Stimulated activated CD8-positive, alpha-beta memory T cell treated with anti-CD3 and anti-CD28 coated beads, Interleukin-12 subunit alpha, Interleukin-12 subunit beta, amount 100 ng/mL, for 1 hour (primary cell): ENCODE measurements around the gene NCR2.
A peak's percentile ranks its signal among the peaks of the same experiment; 100 is the strongest.
"Not testable (repeated sequence)": the region's sequence is repeated elsewhere in the genome, so short reads cannot be mapped to it uniquely, and the experiment has no call there.

ENCODE experiments used
- DNase-seq: peaks from one replicate; pipeline ENCODE4 v3.0.0-alpha.2; 2020; ENCODE audit warnings: low read depth

NCR2 gene, protein sequence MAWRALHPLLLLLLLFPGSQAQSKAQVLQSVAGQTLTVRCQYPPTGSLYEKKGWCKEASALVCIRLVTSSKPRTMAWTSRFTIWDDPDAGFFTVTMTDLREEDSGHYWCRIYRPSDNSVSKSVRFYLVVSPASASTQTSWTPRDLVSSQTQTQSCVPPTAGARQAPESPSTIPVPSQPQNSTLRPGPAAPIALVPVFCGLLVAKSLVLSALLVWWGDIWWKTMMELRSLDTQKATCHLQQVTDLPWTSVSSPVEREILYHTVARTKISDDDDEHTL

DNA sequence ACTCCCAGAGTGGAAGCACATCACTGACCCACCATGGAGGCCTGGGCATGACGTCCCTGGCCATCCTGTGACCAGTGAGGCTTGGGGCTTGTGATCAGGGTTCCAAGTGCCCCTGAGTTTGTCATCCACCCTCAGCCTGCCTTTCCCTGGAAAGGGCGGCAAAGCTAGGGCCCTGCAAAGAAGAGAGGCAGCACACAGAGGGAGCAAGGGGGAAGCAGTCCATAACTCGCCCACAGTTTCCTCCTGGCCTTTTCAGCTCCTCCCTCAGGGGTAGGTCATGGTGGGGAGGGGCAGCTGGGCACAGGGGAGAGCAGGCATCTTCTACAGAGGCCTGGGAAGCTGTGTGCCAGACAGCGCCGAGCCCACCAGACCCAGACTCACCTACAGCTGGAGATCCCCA is at the start of gene NCR2:
NCR2 (plus strand) TSS at position 313 of the 400 bp plus-strand sequence. CDS start 269 bp downstream, outside the sequence.
- no peak for DNase-seq

DNA sequence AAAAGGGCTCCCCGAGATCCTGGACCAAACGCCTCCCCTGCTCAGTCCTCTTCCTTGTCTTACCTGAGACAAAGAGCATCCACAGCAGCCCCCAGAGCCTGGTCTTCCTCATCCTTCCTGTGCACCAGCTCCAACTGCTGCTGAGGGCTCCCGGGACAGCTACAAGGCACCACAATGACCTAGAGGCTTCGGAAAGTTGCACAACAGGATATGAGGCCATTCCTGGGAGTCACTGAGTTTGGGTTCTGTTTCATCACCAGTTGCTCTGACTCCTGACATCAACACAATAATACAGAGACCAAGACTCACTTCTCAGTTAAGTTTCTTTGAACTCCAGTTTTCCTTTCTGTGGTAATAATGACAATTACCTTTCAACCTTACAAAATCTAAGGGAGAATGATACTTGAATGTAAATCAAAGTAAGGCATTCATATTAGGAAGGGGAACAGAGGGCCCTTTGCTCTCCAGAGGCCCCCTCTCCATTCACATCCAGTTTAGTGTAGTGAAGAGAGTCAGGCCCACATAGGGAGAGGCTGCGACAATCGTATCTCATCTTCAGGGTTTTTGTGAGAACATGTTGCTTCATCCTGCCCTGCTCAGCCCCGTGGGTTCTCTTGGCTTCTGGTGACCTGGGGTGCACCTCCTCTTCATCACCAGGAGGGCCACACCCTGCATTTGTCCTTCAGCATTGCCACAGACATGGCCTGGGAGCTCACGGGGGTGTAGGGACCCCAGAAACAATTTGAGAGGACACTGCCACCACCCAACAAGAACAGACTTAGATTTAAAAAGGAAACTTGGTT is 48.7 kb upstream of the NCR2 start, which contains the start of gene TREM1:
TREM1 (minus strand) TSS at position 139 of the 803 bp plus-strand sequence; CDS start at position 112, 27 bp downstream.
- DNase-seq: no peak

DNA sequence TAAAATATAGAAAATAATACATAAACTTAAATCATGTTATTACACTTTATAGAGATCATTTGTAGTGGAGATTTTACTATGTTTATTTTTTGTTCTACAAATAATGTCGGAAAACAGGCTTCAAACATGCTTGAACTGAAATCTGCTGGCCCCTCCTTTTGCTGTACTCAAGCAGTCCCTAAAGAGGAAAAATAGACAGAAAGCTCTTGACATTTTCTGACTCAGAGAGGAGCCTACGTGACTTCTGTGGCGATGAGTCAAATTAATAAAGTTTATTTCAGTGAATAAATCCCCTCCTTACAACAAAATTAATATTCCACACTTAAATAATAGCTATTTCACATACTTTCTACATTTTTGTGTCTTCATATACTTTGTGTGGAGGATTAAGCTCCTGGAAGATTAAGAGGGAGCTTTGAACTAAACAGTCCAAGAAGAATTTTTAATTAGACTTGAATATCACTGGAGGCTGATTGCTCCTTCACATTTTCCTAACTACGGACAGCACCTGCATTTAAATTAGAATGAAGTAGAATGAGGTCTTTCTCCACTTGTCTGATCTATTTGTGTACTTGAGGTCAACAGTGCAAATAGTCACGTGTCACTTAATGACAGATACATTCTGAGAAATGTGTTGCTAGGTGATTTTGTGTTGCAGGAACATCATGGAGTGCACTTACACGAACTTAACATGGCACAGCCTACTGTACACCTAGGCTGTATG is 47.2 kb upstream of the NCR2 start:
- DNase-seq: no peak

DNA sequence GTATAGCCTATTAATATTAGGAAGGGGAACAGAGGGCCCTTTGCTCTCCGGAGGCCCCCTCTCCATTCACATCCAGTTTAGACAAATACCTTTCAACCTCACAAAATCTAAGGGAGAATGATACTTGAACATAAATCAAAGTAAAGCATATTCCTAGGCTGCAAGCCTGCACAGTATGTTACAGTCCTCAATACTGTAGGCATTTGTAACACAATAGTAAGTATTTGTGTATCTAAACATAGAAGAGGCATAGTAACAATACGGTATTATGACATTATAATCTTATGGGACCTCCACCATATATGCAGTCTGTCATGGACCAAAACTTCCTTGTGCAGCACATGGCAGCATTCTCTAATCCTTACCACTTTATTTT is 46.7 kb upstream of the NCR2 start:
- DNase-seq: no peak

DNA sequence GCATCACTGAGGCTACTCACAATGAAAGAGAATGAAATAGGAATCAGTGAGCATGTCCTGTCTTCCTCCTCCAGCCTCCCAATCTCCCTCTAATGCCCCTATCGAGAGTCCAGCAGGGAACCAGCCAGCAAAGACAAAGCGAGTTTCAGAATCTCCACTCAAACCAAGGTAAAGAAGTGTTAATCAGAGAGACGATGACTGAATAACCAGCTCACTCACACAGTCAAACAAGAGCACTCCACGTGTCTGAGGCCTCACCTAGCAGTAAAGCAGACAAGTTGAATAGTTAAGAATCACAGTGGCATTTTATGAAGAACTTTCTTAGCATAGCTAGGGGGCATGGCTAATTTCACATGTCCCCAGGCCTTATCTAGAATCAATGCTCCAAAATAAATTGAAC is 45.6 kb upstream of the NCR2 start:
- no peak for DNase-seq

GRCh38 chr6:41291717-41292116 is 43.7 kb upstream of the NCR2 start:
- no peak for DNase-seq

DNA sequence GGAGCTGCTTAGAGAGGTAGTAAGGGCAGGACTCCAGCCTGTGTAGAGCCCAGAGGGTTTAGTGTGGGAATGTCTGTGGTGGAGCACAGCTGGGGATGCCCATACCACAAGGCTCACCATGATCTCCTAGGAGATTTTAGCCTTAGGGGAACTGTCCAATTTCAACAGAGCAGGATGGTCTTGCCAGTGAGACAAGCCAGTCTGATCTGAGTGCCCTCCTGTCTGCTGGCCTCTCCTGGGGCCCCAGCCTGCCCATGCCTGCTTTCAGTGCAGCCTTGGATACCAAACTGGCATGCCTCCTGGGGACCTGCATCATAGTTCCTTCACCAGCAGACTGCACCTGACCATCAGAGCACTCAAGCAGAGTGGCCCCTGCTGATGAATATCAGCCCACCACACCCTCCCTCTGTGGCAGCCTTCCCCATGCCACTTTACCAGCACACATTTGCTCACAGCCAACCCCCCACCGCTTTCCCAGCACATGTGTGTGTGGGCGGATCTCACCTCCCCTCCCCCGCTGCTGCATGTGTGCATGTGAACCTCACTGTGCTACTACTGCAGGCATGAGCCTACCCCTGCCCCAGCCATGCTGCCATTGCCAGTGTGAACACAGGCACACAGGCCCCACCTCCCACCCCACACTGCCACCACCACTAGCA is 41.1 kb upstream of the NCR2 start:
- DNase-seq: no peak

DNA sequence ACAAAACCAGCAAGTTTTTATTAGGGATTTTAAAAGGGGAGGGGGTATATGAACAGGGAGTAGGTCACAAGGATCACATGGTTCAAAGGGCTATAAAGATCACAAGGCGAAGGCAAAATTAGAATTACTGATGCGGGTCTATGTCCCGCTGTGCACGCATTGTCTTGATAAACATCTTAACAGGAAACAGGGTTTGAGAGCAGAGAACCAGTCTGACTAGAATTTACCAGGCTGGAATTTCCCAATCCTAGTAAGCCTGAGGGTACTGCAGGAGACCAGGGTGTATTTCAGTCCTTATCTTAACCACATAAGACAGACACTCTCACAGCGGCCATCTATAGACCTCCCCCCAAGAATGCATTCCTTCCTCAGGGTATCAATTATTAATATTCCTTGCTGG is 38.2 kb upstream of the NCR2 start:
- not testable (repeated sequence) for DNase-seq

DNA sequence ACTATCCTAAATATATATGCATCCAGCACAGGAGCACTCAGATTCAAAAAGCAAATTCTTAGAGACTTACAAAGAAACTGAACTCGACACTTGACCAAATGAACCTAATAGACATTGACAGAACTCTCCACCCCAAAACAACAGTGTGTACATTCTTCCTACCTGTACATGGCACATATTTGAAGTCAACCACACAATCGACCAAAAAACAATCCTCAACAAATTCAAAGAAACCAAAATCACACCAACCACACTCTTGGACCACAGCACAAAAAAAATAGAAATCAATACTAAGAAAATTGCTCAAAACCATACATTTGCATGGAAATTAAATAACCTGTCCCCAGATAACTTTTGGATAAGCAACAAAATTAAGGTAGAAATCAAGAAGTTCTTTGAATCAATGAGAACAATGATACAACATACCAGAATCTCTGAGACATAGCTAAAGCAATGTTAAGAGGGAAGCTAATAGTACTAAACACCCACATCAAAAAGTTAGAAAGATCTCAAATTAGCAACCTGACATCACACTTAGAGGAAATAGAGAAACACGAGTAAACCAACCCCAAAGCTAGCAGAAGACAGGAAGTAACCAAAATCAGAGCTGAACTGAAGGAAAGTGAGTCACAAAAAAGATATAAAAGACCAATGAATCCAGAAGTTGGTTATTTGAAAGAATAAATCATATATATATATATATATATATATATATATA is 36.5 kb upstream of the NCR2 start:
- no peak for DNase-seq

- DNase-seq: no peak
Observed at GRCh38 chr6:41302638-41303037, 32.8 kb upstream of the NCR2 start.

DNA sequence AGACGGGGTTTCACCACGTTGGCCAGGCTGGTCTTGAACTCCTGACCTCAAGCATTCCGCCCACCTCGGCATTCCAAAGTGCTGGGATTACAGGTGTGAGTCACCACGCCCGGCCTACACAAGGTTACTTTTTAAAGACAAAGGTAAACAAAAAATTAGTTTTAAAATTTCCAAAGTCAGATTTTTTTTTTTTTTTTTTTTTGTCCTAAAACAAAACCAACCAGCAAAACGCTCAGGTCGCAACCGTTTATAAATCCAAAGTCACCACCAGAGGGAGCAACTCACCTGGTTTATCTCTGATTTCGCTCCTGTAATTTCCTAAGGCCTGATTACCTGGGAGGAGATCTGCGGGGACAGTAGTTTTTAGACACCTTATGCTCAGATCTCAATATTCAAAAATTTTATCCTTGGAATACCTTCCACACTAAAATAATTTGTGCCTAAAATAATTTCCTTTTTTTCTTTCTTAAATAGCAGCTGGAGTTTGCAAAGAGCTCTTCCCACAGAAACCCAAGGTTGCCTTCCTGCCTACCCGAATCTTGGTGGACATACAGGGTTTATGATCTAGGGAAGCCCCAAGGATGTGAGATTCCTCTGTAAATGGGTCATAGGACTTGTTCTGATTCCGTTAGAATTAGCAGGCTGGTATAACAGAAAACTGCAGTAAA is 29.1 kb upstream of the NCR2 start:
- peak; percentile 10 for DNase-seq

DNA sequence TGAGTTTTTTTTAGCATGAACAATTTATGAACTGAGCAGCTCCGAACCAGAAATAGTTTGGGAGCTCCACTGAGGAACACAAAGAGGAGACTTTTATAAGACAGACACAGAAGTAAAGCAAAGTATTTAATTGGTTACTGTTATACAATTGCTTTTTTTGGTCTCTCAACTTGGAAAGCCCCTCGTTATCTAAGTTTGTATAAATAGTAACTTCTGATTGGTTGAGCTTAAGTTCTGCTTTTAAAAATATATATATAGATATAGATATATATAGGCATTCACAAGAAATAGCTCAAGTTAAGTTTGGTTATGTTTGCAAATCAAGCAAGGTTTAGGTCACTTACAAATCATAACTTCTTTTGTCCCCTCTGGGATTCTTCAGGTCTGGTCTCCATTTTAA is 20.2 kb upstream of the NCR2 start:
- no peak for DNase-seq

GRCh38 chr6:41315943-41316620 is 19.3 kb upstream of the NCR2 start:
- no peak for DNase-seq

- DNase-seq: no peak
Observed at GRCh38 chr6:41318261-41318653, 17.2 kb upstream of the NCR2 start.

- DNase-seq: peak; percentile 65
Observed at GRCh38 chr6:41318654-41319565, 16.5 kb upstream of the NCR2 start.

GRCh38 chr6:41321183-41321582 is 14.2 kb upstream of the NCR2 start:
- no peak for DNase-seq

GRCh38 chr6:41325446-41326066 is 9.9 kb upstream of the NCR2 start:
- DNase-seq: no peak

DNA sequence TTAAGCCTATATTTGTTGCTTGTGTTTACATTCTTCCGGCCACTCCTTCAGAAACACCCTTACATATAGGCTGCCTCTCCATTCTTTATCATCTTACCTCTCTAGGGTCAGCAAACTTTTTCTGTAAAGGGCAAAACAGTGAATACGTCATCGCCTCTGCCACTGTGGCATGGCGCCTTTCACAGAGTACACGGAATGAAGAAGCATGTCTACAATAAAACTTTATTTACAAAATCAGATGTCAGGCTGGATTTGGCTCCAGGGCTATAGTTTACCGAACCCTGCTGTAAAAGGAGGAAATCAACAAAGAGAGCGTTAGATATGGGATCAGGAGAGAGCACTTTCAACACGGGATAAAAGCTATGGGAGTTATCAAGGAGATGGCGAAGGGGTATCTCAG is 9.3 kb upstream of the NCR2 start:
- DNase-seq: no peak

DNA sequence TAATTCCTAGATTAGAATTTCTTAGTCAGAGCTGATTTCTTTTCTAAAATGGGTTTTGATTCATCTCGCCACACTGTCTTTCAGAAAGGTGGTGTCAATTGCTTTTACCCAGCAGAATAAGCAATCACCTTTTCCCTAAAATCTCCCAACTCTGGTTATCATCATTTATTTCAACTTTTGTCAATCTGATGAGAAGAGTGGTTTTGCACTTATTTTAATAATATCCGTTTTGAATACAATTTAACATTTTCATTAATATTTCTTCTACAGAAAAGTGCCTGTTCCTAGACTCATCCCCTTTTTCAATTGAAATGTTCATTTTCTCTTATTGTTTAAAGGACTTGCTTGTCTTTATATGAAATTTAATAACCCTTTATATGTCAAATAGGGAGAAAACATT is 8.2 kb upstream of the NCR2 start:
- no peak for DNase-seq
